Osteocyte (in vitro differentiated cells): Measurements from ENCODE around the gene ADAMTS2. TPM values are rescaled to one million over a fixed set of nuclear protein-coding genes. Genes with fewer than 3 reads are reported as not detected.
"Not testable (repeated sequence)": the region's sequence is repeated elsewhere in the genome, so short reads cannot be mapped to it uniquely, and the experiment has no call there.

Experiments
- DNase-seq: peaks from one replicate; pipeline ENCODE4 v3.0.0; 2021; ENCODE audit warnings: mixed read lengths; ENCODE audit not compliant: unreplicated experiment; ENCODE audit errors: extremely low spot score
- H3K27ac Mint-ChIP-seq: one replicate; pipeline ENCODE4 v1.8.0; 2021; ENCODE audit warnings: mild to moderate bottlenecking, mixed read lengths; ENCODE audit not compliant: unreplicated experiment
- H3K27me3 Mint-ChIP-seq: one replicate; pipeline ENCODE4 v1.8.0; 2021; ENCODE audit warnings: mixed read lengths; ENCODE audit not compliant: unreplicated experiment
- H3K36me3 Mint-ChIP-seq: one replicate; pipeline ENCODE4 v1.8.0; 2021; ENCODE audit warnings: mixed read lengths; ENCODE audit not compliant: unreplicated experiment
- H3K4me1 Mint-ChIP-seq: one replicate; pipeline ENCODE4 v1.8.0; 2021; ENCODE audit warnings: mixed read lengths; ENCODE audit not compliant: unreplicated experiment
- H3K4me3 Mint-ChIP-seq: one replicate; pipeline ENCODE4 v1.8.0; 2021; ENCODE audit warnings: mild to moderate bottlenecking, moderate library complexity, mixed read lengths; ENCODE audit not compliant: unreplicated experiment
- H3K9me3 Mint-ChIP-seq: one replicate; pipeline ENCODE4 v1.8.0; 2021; ENCODE audit warnings: mixed read lengths; ENCODE audit not compliant: unreplicated experiment
- total RNA-seq: library from RNA; stranded (reverse); gene quantifications from 2 replicates; pipeline ENCODE4 v1.2.1, GENCODE V29; 2021
- TF ChIP-seq, protein P1 (sequence below): fragments of 200-600 bp; sonication (generic); IDR thresholded peaks from 2 replicates; pipeline ENCODE4 v1.5.0; 2021; ENCODE audit warnings: antibody characterized with exemption, mild to moderate bottlenecking, moderate library complexity

Gene ADAMTS2
- total RNA-seq, 1 donor from 2014 or later, result 12.2 TPM

DNA sequence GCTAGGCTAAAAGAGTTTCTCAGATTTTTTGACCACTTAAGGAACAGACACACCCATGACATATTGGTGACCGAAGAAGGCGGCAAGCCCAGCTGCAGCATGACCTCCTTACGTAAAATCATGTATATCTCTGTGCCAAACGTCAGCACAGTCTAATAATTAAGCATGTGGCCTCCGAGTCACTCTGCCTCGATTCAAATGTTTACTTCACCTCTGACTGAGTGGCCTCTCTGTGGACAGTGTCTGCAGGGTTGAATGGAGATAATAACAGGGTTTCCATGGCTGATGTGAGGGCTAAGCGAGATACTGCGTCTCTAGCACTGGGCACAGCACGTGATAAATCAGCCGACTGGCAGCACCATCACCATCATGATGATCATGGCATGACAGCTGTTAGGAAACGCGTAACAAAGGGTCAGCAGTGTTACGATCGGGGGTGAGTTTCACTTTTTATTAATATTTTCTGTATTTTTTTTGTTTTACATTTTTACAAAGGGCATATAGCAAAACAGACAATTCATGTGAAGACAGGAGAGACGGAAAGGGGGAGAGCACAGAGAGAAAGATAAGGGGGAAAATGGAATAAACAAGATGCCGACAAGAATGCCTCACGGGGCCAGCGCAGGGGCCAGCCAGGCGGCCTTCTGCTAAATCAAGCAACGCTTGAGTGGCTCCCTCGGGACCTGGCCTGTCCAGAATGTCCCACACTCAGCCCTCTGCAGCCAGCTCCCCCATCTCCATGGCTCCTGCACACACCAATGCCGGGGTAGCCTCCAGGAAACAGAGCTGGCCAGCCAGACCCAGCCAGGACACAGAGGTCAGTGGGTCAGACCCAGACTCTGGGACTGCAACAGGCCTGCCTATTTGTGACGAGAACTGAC, 60.3 kb downstream of the ADAMTS2 start:
- no peak overlapping the region for H3K27ac Mint-ChIP-seq
- peaks cover 6% of the 10 kb centered on the region for H3K9me3 Mint-ChIP-seq
- TF ChIP-seq, protein P1, sequence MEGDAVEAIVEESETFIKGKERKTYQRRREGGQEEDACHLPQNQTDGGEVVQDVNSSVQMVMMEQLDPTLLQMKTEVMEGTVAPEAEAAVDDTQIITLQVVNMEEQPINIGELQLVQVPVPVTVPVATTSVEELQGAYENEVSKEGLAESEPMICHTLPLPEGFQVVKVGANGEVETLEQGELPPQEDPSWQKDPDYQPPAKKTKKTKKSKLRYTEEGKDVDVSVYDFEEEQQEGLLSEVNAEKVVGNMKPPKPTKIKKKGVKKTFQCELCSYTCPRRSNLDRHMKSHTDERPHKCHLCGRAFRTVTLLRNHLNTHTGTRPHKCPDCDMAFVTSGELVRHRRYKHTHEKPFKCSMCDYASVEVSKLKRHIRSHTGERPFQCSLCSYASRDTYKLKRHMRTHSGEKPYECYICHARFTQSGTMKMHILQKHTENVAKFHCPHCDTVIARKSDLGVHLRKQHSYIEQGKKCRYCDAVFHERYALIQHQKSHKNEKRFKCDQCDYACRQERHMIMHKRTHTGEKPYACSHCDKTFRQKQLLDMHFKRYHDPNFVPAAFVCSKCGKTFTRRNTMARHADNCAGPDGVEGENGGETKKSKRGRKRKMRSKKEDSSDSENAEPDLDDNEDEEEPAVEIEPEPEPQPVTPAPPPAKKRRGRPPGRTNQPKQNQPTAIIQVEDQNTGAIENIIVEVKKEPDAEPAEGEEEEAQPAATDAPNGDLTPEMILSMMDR, result no peak
- H3K27me3 Mint-ChIP-seq, result no peaks in the 10 kb centered on the region
- H3K4me1 Mint-ChIP-seq, result no peaks in the 10 kb centered on the region
- no peak overlapping the region for H3K4me3 Mint-ChIP-seq
- DNase-seq, result no peak
- H3K36me3 Mint-ChIP-seq, result no peaks in the 10 kb centered on the region

DNA sequence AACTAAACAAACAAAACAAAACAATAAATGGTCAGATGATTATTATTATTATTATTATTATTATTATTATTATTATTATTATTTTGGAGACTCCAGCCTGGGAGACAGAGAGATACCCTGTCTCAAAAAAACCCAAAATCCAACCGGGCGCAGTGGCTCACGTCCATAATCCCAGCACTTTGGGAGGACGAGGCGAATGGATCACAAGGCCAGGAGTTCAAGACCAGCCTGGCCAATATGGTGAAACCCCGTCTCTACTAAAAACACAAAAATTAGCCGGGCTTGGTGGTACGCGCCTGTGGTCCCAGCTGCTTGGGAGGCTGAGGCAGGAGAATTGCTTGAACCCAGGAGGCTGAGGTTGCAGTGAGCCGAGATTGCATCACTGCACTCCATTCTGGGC, 61.4 kb downstream of the ADAMTS2 start:
- H3K4me3 Mint-ChIP-seq, H3K27me3 Mint-ChIP-seq, DNase-seq, H3K36me3 Mint-ChIP-seq, H3K4me1 Mint-ChIP-seq, H3K9me3 Mint-ChIP-seq, H3K27ac Mint-ChIP-seq: not testable (repeated sequence)

DNA sequence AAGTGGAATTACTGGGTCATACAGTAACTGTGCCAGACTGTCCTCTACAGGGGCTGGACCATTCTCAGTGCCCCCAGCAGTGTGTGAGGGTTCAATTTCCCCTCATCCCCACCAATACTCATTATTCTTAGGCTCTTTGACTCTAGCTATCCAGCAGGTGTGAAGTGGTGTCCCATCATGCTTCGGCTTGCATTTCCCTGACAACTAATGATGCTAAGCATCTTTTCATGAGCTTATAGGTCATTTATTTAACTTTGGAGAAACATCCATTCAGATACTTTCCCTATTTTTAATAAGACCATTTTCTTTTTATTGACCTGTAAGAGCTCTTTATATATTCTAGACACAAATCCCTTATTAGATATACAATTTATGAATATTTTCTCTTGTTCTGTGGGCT, 63.6 kb downstream of the ADAMTS2 start:
- no peaks in the 10 kb centered on the region for H3K4me1 Mint-ChIP-seq
- H3K9me3 Mint-ChIP-seq, result no peaks in the 10 kb centered on the region
- no peaks in the 10 kb centered on the region for H3K27me3 Mint-ChIP-seq
- DNase-seq, result no peak
- no peaks in the 10 kb centered on the region for H3K36me3 Mint-ChIP-seq
- no peak overlapping the region for H3K27ac Mint-ChIP-seq
- no peak overlapping the region for H3K4me3 Mint-ChIP-seq
- TF ChIP-seq, protein P1, result no peak

DNA sequence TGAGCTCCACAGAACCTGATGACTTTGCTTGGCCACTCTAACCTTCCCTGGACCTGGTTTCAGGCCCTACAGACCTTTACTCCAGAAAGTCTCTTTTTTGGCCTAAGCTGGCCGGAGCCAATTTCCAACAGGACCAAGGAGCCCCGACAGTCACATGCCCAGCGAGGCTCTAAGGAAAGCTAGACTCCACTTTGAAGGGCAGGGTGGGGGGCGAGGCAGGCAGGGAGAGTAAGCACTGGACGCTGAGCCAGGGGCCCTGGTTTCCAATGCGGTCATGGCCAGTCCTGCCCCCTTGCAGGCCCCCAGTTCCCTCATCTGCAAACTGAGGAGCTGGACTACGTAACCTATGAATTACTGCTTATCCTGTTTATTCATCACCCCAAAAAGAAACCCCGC, 65.2 kb downstream of the ADAMTS2 start:
- H3K36me3 Mint-ChIP-seq, result no peaks in the 10 kb centered on the region
- TF ChIP-seq, protein P1, result no peak
- H3K27ac Mint-ChIP-seq, result no peak overlapping the region
- no peak overlapping the region for H3K4me3 Mint-ChIP-seq
- H3K4me1 Mint-ChIP-seq, result no peaks in the 10 kb centered on the region
- no peak for DNase-seq
- no peaks in the 10 kb centered on the region for H3K27me3 Mint-ChIP-seq
- no peaks in the 10 kb centered on the region for H3K9me3 Mint-ChIP-seq

DNA sequence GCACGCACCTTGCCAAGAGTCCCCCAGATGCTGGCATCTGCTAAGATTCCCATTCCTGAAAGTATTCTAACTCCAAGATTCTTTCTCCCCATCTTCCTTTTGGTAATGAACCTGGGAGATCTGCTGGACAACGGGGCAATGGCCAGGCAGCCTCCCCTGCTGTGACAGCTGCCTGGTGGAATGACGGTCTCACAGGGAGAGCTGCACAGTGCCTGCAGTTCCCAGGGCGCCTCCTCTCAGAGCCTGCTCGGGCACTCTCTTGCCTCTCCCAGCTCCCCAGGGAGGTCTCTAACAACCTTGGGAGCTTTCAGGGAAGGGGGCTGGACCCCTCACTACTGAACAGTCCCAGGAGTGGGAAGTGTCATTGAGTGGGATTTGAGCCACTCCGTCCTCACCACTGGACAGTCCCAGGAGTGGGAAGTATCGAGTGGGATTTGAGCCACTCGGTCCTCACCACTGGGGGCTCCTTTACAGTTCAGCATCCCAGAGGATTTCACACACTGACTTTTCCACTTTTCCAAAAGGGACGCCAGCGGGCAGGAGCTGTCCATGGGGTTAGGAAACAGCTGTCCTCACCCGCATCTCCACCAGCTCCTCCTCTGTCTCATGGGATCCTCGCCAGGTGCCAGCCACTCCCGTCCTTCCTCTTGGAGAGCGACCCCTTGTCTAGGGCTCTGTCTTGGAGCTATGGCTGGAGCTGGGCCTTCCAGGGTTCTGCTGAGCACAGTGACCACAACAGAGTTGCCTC, 65.7 kb downstream of the ADAMTS2 start:
- TF ChIP-seq, protein P1, result no peak
- Mint-ChIP-seq H3K4me3 (no peak overlapping the region), H3K27ac (no peak overlapping the region), H3K9me3 (no peaks in the 10 kb centered on the region), H3K4me1 (no peaks in the 10 kb centered on the region), H3K36me3 (no peaks in the 10 kb centered on the region), H3K27me3 (no peaks in the 10 kb centered on the region)
- no peak for DNase-seq
